ENCODE data around the gene USH2A. TPM values are rescaled to one million over a fixed set of nuclear protein-coding genes. Genes with fewer than 3 reads are reported as not detected.
A peak's percentile ranks its signal among the peaks of the same experiment; 100 is the strongest.

USH2A gene
- under 0.01 and 0.02 TPM in 2 replicates for total RNA-seq (2014; rRNA removed; shearing (Covaris generic))
- under 0.01 and 0.01 TPM in 2 replicates for polyA plus RNA-seq (2015; cell fraction: cytosol; rRNA removed)
- not detected in 2 replicates for polyA plus RNA-seq (2015; cell fraction: nucleus; rRNA removed)

- DNase-seq (ENCODE audit: low read depth): no peak
Observed at GRCh38 chr1:216422821-216423520, at the start of gene USH2A. TSS of gene USH2A (minus strand) at chr1:216423448. CDS start at chr1:216422336, 1,112 bp downstream.

- no peak for DNase-seq (ENCODE audit: low read depth)
Observed at GRCh38 chr1:216466162-216466801, 43.0 kb upstream of the USH2A start.

GRCh38 chr1:216464489-216464888 lies 41.2 kb upstream of the USH2A start:
- peak; percentile 89 for DNase-seq (ENCODE audit: low read depth)

GRCh38 chr1:216462066-216462775 lies 39.0 kb upstream of the USH2A start:
- peak; percentile 10 for DNase-seq (ENCODE audit: low read depth)

GRCh38 chr1:216461466-216461865 lies 38.2 kb upstream of the USH2A start:
- DNase-seq (ENCODE audit: low read depth): no peak

GRCh38 chr1:216459651-216460207 lies 36.5 kb upstream of the USH2A start:
- no peak for DNase-seq (ENCODE audit: low read depth)

GRCh38 chr1:216458812-216459211 lies 35.6 kb upstream of the USH2A start:
- no peak for DNase-seq (ENCODE audit: low read depth)

GRCh38 chr1:216457356-216457755 lies 34.1 kb upstream of the USH2A start:
- DNase-seq (ENCODE audit: low read depth): peak; percentile 43

GRCh38 chr1:216456682-216457081 lies 33.4 kb upstream of the USH2A start:
- peak; percentile 84 for DNase-seq (ENCODE audit: low read depth)

- no peak for DNase-seq (ENCODE audit: low read depth)
Observed at GRCh38 chr1:216453777-216454176, 30.5 kb upstream of the USH2A start.

- no peak for DNase-seq (ENCODE audit: low read depth)
Observed at GRCh38 chr1:216450227-216450626, 27.0 kb upstream of the USH2A start.

- peak; percentile 28 for DNase-seq (ENCODE audit: low read depth)
Observed at GRCh38 chr1:216448011-216448510, 24.8 kb upstream of the USH2A start.

GRCh38 chr1:216437603-216438002 lies 14.4 kb upstream of the USH2A start:
- no peak for DNase-seq (ENCODE audit: low read depth)

GRCh38 chr1:216434232-216434631 lies 11.0 kb upstream of the USH2A start:
- DNase-seq (ENCODE audit: low read depth): no peak

GRCh38 chr1:216433175-216433574 lies 9.9 kb upstream of the USH2A start:
- DNase-seq (ENCODE audit: low read depth): no peak

GRCh38 chr1:216430744-216431143 lies 7.5 kb upstream of the USH2A start:
- no peak for DNase-seq (ENCODE audit: low read depth)

GRCh38 chr1:216425577-216425976 lies 2.3 kb upstream of the USH2A start:
- no peak for DNase-seq (ENCODE audit: low read depth)

GRCh38 chr1:216420746-216421145 lies 2.5 kb downstream of the USH2A start:
- no peak for DNase-seq (ENCODE audit: low read depth)

GRCh38 chr1:216420263-216420662 lies 3.0 kb downstream of the USH2A start:
- DNase-seq (ENCODE audit: low read depth): no peak

- no peak for DNase-seq (ENCODE audit: low read depth)
Observed at GRCh38 chr1:216416488-216416887, 6.8 kb downstream of the USH2A start.

- DNase-seq (ENCODE audit: low read depth): no peak
Observed at GRCh38 chr1:216410026-216410425, 13.2 kb downstream of the USH2A start.

- DNase-seq (ENCODE audit: low read depth): peak; percentile 4
Observed at GRCh38 chr1:216390956-216391355, 32.3 kb downstream of the USH2A start.
